GM18867 (cell line): ENCODE measurements around the gene CA10.

ENCODE experiments used
- ATAC-seq: cut with Tn5 transposase; IDR thresholded peaks from one replicate; pipeline ENCODE4 v1.9.1; 2021; ENCODE audit warnings: mild to moderate bottlenecking, moderate library complexity; ENCODE audit not compliant: unreplicated experiment

The CA10 gene

GRCh38 chr17:51661403-51661802, 497.1 kb downstream of the CA10 start:
- no peak for ATAC-seq

GRCh38 chr17:51660266-51660665, 498.2 kb downstream of the CA10 start:
- no peak for ATAC-seq

- ATAC-seq, result no peak
Observed at GRCh38 chr17:51657224-51657623, 501.3 kb downstream of the CA10 start.

GRCh38 chr17:51653878-51654277, 504.6 kb downstream of the CA10 start:
- ATAC-seq, result no peak

GRCh38 chr17:51652529-51652928, 506.0 kb downstream of the CA10 start:
- ATAC-seq, result no peak

GRCh38 chr17:51651513-51652298, 506.8 kb downstream of the CA10 start:
- ATAC-seq, result no peak

- ATAC-seq, result no peak
Observed at GRCh38 chr17:51650772-51651171, 507.7 kb downstream of the CA10 start.

GRCh38 chr17:51650202-51650601, 508.3 kb downstream of the CA10 start:
- ATAC-seq, result no peak

GRCh38 chr17:51647826-51648225, 510.7 kb downstream of the CA10 start:
- no peak for ATAC-seq

GRCh38 chr17:51647067-51647466, 511.4 kb downstream of the CA10 start:
- no peak for ATAC-seq

- ATAC-seq, result no peak
Observed at GRCh38 chr17:51646539-51646938, 512.0 kb downstream of the CA10 start.

- ATAC-seq, result no peak
Observed at GRCh38 chr17:51645056-51645455, 513.5 kb downstream of the CA10 start.

- ATAC-seq, result no peak
Observed at GRCh38 chr17:51643702-51644490, 514.6 kb downstream of the CA10 start.

- no peak for ATAC-seq
Observed at GRCh38 chr17:51642029-51642428, 516.5 kb downstream of the CA10 start.

GRCh38 chr17:51640108-51640622, 518.3 kb downstream of the CA10 start:
- no peak for ATAC-seq

- ATAC-seq, result no peak
Observed at GRCh38 chr17:51638971-51639370, 519.5 kb downstream of the CA10 start.

- no peak for ATAC-seq
Observed at GRCh38 chr17:51636291-51636690, 522.2 kb downstream of the CA10 start.

- no peak for ATAC-seq
Observed at GRCh38 chr17:51630101-51630671, 528.3 kb downstream of the CA10 start.

- ATAC-seq, result peak; percentile 89
Observed at GRCh38 chr17:51629232-51629631, 529.3 kb downstream of the CA10 start.

GRCh38 chr17:51627779-51628178, 530.7 kb downstream of the CA10 start:
- no peak for ATAC-seq

- no peak for ATAC-seq
Observed at GRCh38 chr17:51618476-51618875, 540.0 kb downstream of the CA10 start.

- no peak for ATAC-seq
Observed at GRCh38 chr17:51617986-51618385, 540.5 kb downstream of the CA10 start.
